ENCODE results near the gene COL13A1. TPM values are rescaled to one million over a fixed set of nuclear protein-coding genes. Genes with fewer than 3 reads are reported as not detected.

The COL13A1 gene
- total and polyA plus RNA-seq, 2 of the 8 experiments (the other 6 are each of a cell fraction or from before 2014, with no cell fraction given), result 2.6 to 5.2 TPM

DNA sequence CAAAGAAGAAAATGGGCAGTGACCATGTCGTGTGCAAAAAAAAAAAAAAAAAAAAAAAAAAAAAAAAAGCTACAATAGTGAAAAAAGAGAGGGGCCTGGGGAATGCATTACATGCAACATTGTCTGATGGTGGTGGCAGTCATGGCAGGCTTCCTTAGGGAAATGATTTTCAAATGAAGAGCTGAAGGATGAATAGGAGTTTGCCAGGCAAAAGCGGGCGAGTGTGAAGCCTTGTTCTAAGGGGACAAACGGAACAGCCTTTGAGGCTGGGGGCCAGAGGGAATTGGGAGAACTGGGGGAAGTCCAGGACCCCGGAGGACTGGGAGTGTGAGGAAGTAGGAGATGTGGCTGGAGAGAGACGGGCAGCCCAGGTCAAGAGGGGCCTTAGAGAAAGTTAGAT lies 3.1 kb downstream of the COL13A1 start (continued):
- TF ChIP-seq, protein P1, sequence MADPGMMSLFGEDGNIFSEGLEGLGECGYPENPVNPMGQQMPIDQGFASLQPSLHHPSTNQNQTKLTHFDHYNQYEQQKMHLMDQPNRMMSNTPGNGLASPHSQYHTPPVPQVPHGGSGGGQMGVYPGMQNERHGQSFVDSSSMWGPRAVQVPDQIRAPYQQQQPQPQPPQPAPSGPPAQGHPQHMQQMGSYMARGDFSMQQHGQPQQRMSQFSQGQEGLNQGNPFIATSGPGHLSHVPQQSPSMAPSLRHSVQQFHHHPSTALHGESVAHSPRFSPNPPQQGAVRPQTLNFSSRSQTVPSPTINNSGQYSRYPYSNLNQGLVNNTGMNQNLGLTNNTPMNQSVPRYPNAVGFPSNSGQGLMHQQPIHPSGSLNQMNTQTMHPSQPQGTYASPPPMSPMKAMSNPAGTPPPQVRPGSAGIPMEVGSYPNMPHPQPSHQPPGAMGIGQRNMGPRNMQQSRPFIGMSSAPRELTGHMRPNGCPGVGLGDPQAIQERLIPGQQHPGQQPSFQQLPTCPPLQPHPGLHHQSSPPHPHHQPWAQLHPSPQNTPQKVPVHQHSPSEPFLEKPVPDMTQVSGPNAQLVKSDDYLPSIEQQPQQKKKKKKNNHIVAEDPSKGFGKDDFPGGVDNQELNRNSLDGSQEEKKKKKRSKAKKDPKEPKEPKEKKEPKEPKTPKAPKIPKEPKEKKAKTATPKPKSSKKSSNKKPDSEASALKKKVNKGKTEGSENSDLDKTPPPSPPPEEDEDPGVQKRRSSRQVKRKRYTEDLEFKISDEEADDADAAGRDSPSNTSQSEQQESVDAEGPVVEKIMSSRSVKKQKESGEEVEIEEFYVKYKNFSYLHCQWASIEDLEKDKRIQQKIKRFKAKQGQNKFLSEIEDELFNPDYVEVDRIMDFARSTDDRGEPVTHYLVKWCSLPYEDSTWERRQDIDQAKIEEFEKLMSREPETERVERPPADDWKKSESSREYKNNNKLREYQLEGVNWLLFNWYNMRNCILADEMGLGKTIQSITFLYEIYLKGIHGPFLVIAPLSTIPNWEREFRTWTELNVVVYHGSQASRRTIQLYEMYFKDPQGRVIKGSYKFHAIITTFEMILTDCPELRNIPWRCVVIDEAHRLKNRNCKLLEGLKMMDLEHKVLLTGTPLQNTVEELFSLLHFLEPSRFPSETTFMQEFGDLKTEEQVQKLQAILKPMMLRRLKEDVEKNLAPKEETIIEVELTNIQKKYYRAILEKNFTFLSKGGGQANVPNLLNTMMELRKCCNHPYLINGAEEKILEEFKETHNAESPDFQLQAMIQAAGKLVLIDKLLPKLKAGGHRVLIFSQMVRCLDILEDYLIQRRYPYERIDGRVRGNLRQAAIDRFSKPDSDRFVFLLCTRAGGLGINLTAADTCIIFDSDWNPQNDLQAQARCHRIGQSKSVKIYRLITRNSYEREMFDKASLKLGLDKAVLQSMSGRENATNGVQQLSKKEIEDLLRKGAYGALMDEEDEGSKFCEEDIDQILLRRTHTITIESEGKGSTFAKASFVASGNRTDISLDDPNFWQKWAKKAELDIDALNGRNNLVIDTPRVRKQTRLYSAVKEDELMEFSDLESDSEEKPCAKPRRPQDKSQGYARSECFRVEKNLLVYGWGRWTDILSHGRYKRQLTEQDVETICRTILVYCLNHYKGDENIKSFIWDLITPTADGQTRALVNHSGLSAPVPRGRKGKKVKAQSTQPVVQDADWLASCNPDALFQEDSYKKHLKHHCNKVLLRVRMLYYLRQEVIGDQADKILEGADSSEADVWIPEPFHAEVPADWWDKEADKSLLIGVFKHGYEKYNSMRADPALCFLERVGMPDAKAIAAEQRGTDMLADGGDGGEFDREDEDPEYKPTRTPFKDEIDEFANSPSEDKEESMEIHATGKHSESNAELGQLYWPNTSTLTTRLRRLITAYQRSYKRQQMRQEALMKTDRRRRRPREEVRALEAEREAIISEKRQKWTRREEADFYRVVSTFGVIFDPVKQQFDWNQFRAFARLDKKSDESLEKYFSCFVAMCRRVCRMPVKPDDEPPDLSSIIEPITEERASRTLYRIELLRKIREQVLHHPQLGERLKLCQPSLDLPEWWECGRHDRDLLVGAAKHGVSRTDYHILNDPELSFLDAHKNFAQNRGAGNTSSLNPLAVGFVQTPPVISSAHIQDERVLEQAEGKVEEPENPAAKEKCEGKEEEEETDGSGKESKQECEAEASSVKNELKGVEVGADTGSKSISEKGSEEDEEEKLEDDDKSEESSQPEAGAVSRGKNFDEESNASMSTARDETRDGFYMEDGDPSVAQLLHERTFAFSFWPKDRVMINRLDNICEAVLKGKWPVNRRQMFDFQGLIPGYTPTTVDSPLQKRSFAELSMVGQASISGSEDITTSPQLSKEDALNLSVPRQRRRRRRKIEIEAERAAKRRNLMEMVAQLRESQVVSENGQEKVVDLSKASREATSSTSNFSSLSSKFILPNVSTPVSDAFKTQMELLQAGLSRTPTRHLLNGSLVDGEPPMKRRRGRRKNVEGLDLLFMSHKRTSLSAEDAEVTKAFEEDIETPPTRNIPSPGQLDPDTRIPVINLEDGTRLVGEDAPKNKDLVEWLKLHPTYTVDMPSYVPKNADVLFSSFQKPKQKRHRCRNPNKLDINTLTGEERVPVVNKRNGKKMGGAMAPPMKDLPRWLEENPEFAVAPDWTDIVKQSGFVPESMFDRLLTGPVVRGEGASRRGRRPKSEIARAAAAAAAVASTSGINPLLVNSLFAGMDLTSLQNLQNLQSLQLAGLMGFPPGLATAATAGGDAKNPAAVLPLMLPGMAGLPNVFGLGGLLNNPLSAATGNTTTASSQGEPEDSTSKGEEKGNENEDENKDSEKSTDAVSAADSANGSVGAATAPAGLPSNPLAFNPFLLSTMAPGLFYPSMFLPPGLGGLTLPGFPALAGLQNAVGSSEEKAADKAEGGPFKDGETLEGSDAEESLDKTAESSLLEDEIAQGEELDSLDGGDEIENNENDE (IDR thresholded peaks at IDR 0.05; ENCODE audit: insufficient replicate concordance, low read length), result no peak
- TF ChIP-seq CTBP2 (IDR thresholded peaks at IDR 0.05; ENCODE audit: borderline replicate concordance, insufficient read depth, insufficient read length, low read length) (no peak), NRF1 (IDR thresholded peaks at IDR 0.05; ENCODE audit: low read depth, low read length) (no peak), BCL11A (IDR thresholded peaks at IDR 0.05; ENCODE audit: low read depth in 2 of 2, low read length in 2 of 2) (no peak), GTF2F1 (IDR thresholded peaks at IDR 0.05; ENCODE audit: borderline replicate concordance, low read depth, low read length) (no peak), EGR1 (IDR thresholded peaks at IDR 0.05; ENCODE audit: borderline replicate concordance, low read depth, low read length) (no peak)

All from H1 (cell line).